ENCODE data around the gene PCDH15. TPM values are rescaled to one million over a fixed set of nuclear protein-coding genes. Genes with fewer than 3 reads are reported as not detected.

The PCDH15 gene
- not detected for total RNA-seq

- CTCF ChIA-PET = no interaction called here
Measured at GRCh38 chr10:54800741-54801421, at the start of gene PCDH15. Gene PCDH15, minus strand, starts transcription at chr10:54801231. Its CDS starts 136,969 bp downstream, at chr10:54664262.

GRCh38 chr10:54843932-54844331 is 42.9 kb upstream of the PCDH15 start:
- Mint-ChIP-seq H3K9me3 (peaks cover 7% of the 10 kb centered on the region), H3K27ac (no peak overlapping the region), H3K36me3 (ENCODE audit: low read depth) (no peaks in the 10 kb centered on the region), H3K4me3 (no peak overlapping the region), H3K27me3 (no peaks in the 10 kb centered on the region), H3K4me1 (no peaks in the 10 kb centered on the region)
- DNase-seq = no peak
- ChIA-PET POLR2A (no interaction called here), CTCF (no interaction called here)

More at GRCh38 chr10:54800741-54801421, at the start of gene PCDH15:
- H3K27ac Mint-ChIP-seq = no peak within 1 kb of the TSS
- peaks cover 9% of the 10 kb centered on the region for H3K9me3 Mint-ChIP-seq
- H3K4me1 Mint-ChIP-seq = no peaks in the 10 kb centered on the region
- no peak for DNase-seq
- POLR2A ChIA-PET = no interaction called here
- H3K27me3 Mint-ChIP-seq = no peaks in the 10 kb centered on the region
- H3K36me3 Mint-ChIP-seq (ENCODE audit: low read depth) = no peaks in the 10 kb centered on the region
- H3K4me3 Mint-ChIP-seq = no peak within 1 kb of the TSS

- no peak overlapping the region for H3K4me3 Mint-ChIP-seq
- peaks cover 9% of the 10 kb centered on the region for H3K9me3 Mint-ChIP-seq
- DNase-seq = no peak
- no peaks in the 10 kb centered on the region for H3K4me1 Mint-ChIP-seq
- CTCF ChIA-PET = no interaction called here
- no peaks in the 10 kb centered on the region for H3K27me3 Mint-ChIP-seq
- POLR2A ChIA-PET = no interaction called here
- H3K27ac Mint-ChIP-seq = no peak overlapping the region
- no peaks in the 10 kb centered on the region for H3K36me3 Mint-ChIP-seq (ENCODE audit: low read depth)
Measured at GRCh38 chr10:54843085-54843646, 42.1 kb upstream of the PCDH15 start.

- Mint-ChIP-seq H3K36me3 (ENCODE audit: low read depth) (no peaks in the 10 kb centered on the region), H3K27me3 (no peaks in the 10 kb centered on the region), H3K4me3 (no peak overlapping the region), H3K27ac (no peak overlapping the region), H3K9me3 (peaks cover 15% of the 10 kb centered on the region), H3K4me1 (no peaks in the 10 kb centered on the region)
- ChIA-PET POLR2A (no interaction called here), CTCF (no interaction called here)
- no peak for DNase-seq
Measured at GRCh38 chr10:54837479-54837878, 36.4 kb upstream of the PCDH15 start.

- Mint-ChIP-seq H3K27ac (no peak overlapping the region), H3K27me3 (no peaks in the 10 kb centered on the region), H3K36me3 (ENCODE audit: low read depth) (no peaks in the 10 kb centered on the region), H3K4me1 (no peaks in the 10 kb centered on the region), H3K9me3 (peaks cover 10% of the 10 kb centered on the region), H3K4me3 (no peak overlapping the region)
- no peak for DNase-seq
- ChIA-PET CTCF (no interaction called here), POLR2A (no interaction called here)
Measured at GRCh38 chr10:54833029-54833428, 32.0 kb upstream of the PCDH15 start.

- POLR2A ChIA-PET = no interaction called here
Measured at GRCh38 chr10:54826994-54827560, 26.0 kb upstream of the PCDH15 start.

GRCh38 chr10:54815583-54815982 is 14.6 kb upstream of the PCDH15 start:
- Mint-ChIP-seq H3K4me3 (no peak overlapping the region), H3K4me1 (no peaks in the 10 kb centered on the region), H3K36me3 (ENCODE audit: low read depth) (no peaks in the 10 kb centered on the region), H3K27ac (no peak overlapping the region), H3K27me3 (no peaks in the 10 kb centered on the region), H3K9me3 (peaks cover 10% of the 10 kb centered on the region)
- no peak for DNase-seq
- ChIA-PET CTCF (no interaction called here), POLR2A (no interaction called here)

More at GRCh38 chr10:54826994-54827560, 26.0 kb upstream of the PCDH15 start:
- no peaks in the 10 kb centered on the region for H3K27me3 Mint-ChIP-seq
- H3K9me3 Mint-ChIP-seq = peaks cover 2% of the 10 kb centered on the region
- CTCF ChIA-PET = no interaction called here
- no peaks in the 10 kb centered on the region for H3K36me3 Mint-ChIP-seq (ENCODE audit: low read depth)
- no peak for DNase-seq
- no peaks in the 10 kb centered on the region for H3K4me1 Mint-ChIP-seq
- H3K4me3 Mint-ChIP-seq = no peak overlapping the region
- H3K27ac Mint-ChIP-seq = no peak overlapping the region

- ChIA-PET CTCF (interaction anchor here (0.7 kb wide), 1 partner anchor 19 kb away, joined by 3 read pairs; no protein-coding TSS in a partner anchor), POLR2A (no interaction called here)
- H3K4me1 Mint-ChIP-seq = no peaks in the 10 kb centered on the region
- H3K4me3 Mint-ChIP-seq = no peak overlapping the region
- DNase-seq = no peak
- no peak overlapping the region for H3K27ac Mint-ChIP-seq
- peaks cover 7% of the 10 kb centered on the region for H3K9me3 Mint-ChIP-seq
- H3K27me3 Mint-ChIP-seq = no peaks in the 10 kb centered on the region
- H3K36me3 Mint-ChIP-seq (ENCODE audit: low read depth) = no peaks in the 10 kb centered on the region
Measured at GRCh38 chr10:54808186-54808935, 7.3 kb upstream of the PCDH15 start.

- peaks cover 9% of the 10 kb centered on the region for H3K9me3 Mint-ChIP-seq
- ChIA-PET POLR2A (no interaction called here), CTCF (no interaction called here)
- DNase-seq = no peak
- no peak overlapping the region for H3K27ac Mint-ChIP-seq
- H3K36me3 Mint-ChIP-seq (ENCODE audit: low read depth) = no peaks in the 10 kb centered on the region
- H3K4me1 Mint-ChIP-seq = no peaks in the 10 kb centered on the region
- no peaks in the 10 kb centered on the region for H3K27me3 Mint-ChIP-seq
- no peak overlapping the region for H3K4me3 Mint-ChIP-seq
Measured at GRCh38 chr10:54799506-54799905, 1.5 kb downstream of the PCDH15 start.

- POLR2A ChIA-PET = no interaction called here
Measured at GRCh38 chr10:54797636-54798321, 3.3 kb downstream of the PCDH15 start.

GRCh38 chr10:54796881-54797280 is 4.2 kb downstream of the PCDH15 start:
- Mint-ChIP-seq H3K4me1 (no peaks in the 10 kb centered on the region), H3K4me3 (no peak overlapping the region), H3K9me3 (peaks cover 5% of the 10 kb centered on the region), H3K27me3 (no peaks in the 10 kb centered on the region), H3K27ac (no peak overlapping the region), H3K36me3 (ENCODE audit: low read depth) (no peaks in the 10 kb centered on the region)
- DNase-seq = no peak
- POLR2A ChIA-PET = no interaction called here
- CTCF ChIA-PET = no interaction called here

More at GRCh38 chr10:54797636-54798321, 3.3 kb downstream of the PCDH15 start:
- no peak overlapping the region for H3K4me3 Mint-ChIP-seq
- H3K27ac Mint-ChIP-seq = no peak overlapping the region
- no peak for DNase-seq
- H3K36me3 Mint-ChIP-seq (ENCODE audit: low read depth) = no peaks in the 10 kb centered on the region
- H3K27me3 Mint-ChIP-seq = no peaks in the 10 kb centered on the region
- H3K9me3 Mint-ChIP-seq = peaks cover 5% of the 10 kb centered on the region
- CTCF ChIA-PET = no interaction called here
- H3K4me1 Mint-ChIP-seq = no peaks in the 10 kb centered on the region

GRCh38 chr10:54776622-54777021 is 24.4 kb downstream of the PCDH15 start:
- Mint-ChIP-seq H3K9me3 (peaks cover 19% of the 10 kb centered on the region), H3K27me3 (no peaks in the 10 kb centered on the region), H3K36me3 (ENCODE audit: low read depth) (no peaks in the 10 kb centered on the region), H3K4me1 (no peaks in the 10 kb centered on the region), H3K4me3 (no peak overlapping the region), H3K27ac (no peak overlapping the region)
- POLR2A ChIA-PET = no interaction called here
- CTCF ChIA-PET = no interaction called here
- DNase-seq = no peak

- Mint-ChIP-seq H3K27me3 (no peaks in the 10 kb centered on the region), H3K9me3 (peaks cover 16% of the 10 kb centered on the region), H3K4me3 (no peak overlapping the region), H3K36me3 (ENCODE audit: low read depth) (no peaks in the 10 kb centered on the region), H3K27ac (no peak overlapping the region), H3K4me1 (no peaks in the 10 kb centered on the region)
- ChIA-PET POLR2A (no interaction called here), CTCF (no interaction called here)
- no peak for DNase-seq
Measured at GRCh38 chr10:54772468-54773122, 28.4 kb downstream of the PCDH15 start.

Data from activated CD4-positive, alpha-beta memory T cell treated with anti-CD3 and anti-CD28 coated beads, Interleukin-2, amount 10 ng/mL, durations not matched to agents 7 days and 5 days (primary cell).